Measurements from ENCODE around the gene CAPZB. TPM values are rescaled to one million over a fixed set of nuclear protein-coding genes. Genes with fewer than 3 reads are reported as not detected.

The CAPZB gene
- total and polyA plus RNA-seq, 2 donors (not counting 3 experiments of a cell fraction or from before 2014, with no cell fraction given): 196 to 347 TPM

DNA sequence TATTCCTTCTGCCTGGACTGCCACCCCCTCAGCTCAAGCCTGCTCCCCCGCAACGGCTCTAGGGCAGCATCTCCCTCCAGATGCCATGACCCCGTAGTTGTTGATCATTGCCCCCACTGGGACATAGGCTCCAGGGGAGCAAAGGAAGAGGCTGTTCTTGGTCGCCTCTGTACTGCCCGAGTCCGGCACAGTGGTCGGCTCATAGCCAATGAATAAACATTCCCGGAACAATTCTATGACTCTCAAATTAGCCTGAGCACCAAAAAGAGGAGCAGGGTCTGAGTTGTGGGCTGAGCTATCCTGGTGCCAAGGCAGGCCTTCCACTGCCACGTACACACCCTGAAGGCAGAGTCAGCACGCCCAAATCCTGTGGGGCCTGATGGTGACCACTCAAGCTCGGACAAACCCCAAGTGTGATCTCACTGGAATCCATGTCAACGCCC, 33.1 kb downstream of the CAPZB start:
- TF ChIP-seq POLR2A (IDR thresholded peaks at IDR 0.05; ENCODE audit: low read depth, low read length) (no peak), FOS (IDR thresholded peaks at IDR 0.05; ENCODE audit: borderline replicate concordance, insufficient read depth, low read length) (no peak), POLR2AphosphoS5 (IDR thresholded peaks at IDR 0.05; ENCODE audit: insufficient read depth, low read depth, low read length) (no peak), JUN (IDR thresholded peaks at IDR 0.05; ENCODE audit: borderline replicate concordance, insufficient read depth, insufficient read length, low read depth) (no peak), MAX (IDR thresholded peaks at IDR 0.05; ENCODE audit: insufficient read depth, insufficient read length) (no peak), EZH2 (IDR thresholded peaks at IDR 0.05; ENCODE audit: borderline replicate concordance, low read depth, low read length, severe bottlenecking) (no peak), GATA2 (IDR thresholded peaks at IDR 0.05; ENCODE audit: insufficient read depth, insufficient read length, low read depth, low read length) (no peak), MYC (IDR thresholded peaks at IDR 0.05; ENCODE audit: low read depth, low read length) (no peak)
- TF ChIP-seq, protein P1, sequence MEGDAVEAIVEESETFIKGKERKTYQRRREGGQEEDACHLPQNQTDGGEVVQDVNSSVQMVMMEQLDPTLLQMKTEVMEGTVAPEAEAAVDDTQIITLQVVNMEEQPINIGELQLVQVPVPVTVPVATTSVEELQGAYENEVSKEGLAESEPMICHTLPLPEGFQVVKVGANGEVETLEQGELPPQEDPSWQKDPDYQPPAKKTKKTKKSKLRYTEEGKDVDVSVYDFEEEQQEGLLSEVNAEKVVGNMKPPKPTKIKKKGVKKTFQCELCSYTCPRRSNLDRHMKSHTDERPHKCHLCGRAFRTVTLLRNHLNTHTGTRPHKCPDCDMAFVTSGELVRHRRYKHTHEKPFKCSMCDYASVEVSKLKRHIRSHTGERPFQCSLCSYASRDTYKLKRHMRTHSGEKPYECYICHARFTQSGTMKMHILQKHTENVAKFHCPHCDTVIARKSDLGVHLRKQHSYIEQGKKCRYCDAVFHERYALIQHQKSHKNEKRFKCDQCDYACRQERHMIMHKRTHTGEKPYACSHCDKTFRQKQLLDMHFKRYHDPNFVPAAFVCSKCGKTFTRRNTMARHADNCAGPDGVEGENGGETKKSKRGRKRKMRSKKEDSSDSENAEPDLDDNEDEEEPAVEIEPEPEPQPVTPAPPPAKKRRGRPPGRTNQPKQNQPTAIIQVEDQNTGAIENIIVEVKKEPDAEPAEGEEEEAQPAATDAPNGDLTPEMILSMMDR (IDR thresholded peaks at IDR 0.05; ENCODE audit: extremely low read depth in 1 of 2, insufficient read depth in 1 of 2, low read depth in 1 of 2, low read length in 2 of 2): no peak
- H3K4me1 ChIP-seq (ENCODE audit: control insufficient read depth, extremely low read depth, insufficient read depth, low read length): peaks cover 56% of the 10 kb centered on the region
- H3K79me2 ChIP-seq (ENCODE audit: control insufficient read depth, insufficient read depth, low read length): peaks cover 89% of the 10 kb centered on the region
- H3K27me3 ChIP-seq (ENCODE audit: control insufficient read depth in 2 of 2, insufficient read depth in 2 of 2, low read length in 2 of 2): no peaks in the 10 kb centered on the region
- ChIA-PET POLR2A (no interaction called here), CTCF (interaction anchor here (1.0 to 1.3 kb wide), 2 partner anchors 37 to 61 kb away, joined by 3 to 4 read pairs; no protein-coding TSS in a partner anchor)
- no peaks in the 10 kb centered on the region for H3K9me3 ChIP-seq (replicated peaks; ENCODE audit: control insufficient read depth, insufficient read depth, low read length)
- FAIRE-seq: no peak
- DNase-seq (ENCODE audit: low read depth, low spot score): no peak
- H3K27ac ChIP-seq (ENCODE audit: insufficient read depth, low read depth, low read length): no peak overlapping the region
- dilution Hi-C loops (cut with MboI; ENCODE audit: extremely low pct_ligation_motif_present, low sequenced_read_pairs): no loop called here
- no peak overlapping the region for H3K9ac ChIP-seq (replicated peaks; ENCODE audit: extremely low read depth, insufficient read depth, low read length)
- H3K36me3 ChIP-seq (ENCODE audit: control insufficient read depth in 2 of 2, extremely low read depth in 1 of 2, insufficient read depth in 2 of 2, low read length in 2 of 2): no peaks in the 10 kb centered on the region
- intact Hi-C loops (cut with micrococcal nuclease): no loop called here
- no TSS peak for BruUV-seq (replicated peaks)
- H2AFZ ChIP-seq (ENCODE audit: low read depth, low read length): no peak overlapping the region
- H3K9me1 ChIP-seq (replicated peaks; ENCODE audit: control insufficient read depth, extremely low read depth, insufficient read depth, low read length): no peaks in the 10 kb centered on the region
- H4K20me1 ChIP-seq (replicated peaks; ENCODE audit: control insufficient read depth, extremely low read depth, insufficient read depth, low read length): peaks cover 13% of the 10 kb centered on the region
- H3K4me3 ChIP-seq (replicated peaks in 1 of 3; ENCODE audit: insufficient read depth in 1 of 3, low read depth in 1 of 3, low read length in 3 of 3): no peak overlapping the region
- no peak overlapping the region for H3K4me2 ChIP-seq (ENCODE audit: insufficient read depth, low read length)
